GM18868 (cell line): ENCODE data around the gene GPR137C.
"Not testable (repeated sequence)": the region's sequence is repeated elsewhere in the genome, so short reads cannot be mapped to it uniquely, and the experiment has no call there.

Experiments used
- ATAC-seq: cut with Tn5 transposase; IDR thresholded peaks from one replicate; pipeline ENCODE4 v1.9.1; 2021; ENCODE audit warnings: mild to moderate bottlenecking, moderate library complexity; ENCODE audit not compliant: unreplicated experiment

Gene GPR137C

DNA sequence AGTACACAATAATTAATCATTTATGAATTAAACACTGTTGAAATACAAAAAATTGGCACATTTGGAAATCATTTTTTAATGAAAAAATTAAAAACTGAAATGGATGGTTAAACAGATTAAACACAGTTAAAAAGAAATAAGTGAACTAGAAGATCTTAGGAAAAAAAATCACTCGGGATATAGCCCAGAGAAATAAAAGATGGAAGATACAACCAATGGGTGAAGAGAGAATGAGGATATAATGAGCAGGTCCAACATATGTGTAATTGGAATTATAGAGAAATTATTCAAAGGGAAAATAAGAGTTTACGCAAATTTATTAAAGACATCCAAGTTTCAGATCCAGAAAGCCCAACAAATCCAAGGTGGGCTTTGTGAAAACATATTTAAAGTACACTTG is 6.1 kb downstream of the GPR137C start:
- no peak for ATAC-seq

DNA sequence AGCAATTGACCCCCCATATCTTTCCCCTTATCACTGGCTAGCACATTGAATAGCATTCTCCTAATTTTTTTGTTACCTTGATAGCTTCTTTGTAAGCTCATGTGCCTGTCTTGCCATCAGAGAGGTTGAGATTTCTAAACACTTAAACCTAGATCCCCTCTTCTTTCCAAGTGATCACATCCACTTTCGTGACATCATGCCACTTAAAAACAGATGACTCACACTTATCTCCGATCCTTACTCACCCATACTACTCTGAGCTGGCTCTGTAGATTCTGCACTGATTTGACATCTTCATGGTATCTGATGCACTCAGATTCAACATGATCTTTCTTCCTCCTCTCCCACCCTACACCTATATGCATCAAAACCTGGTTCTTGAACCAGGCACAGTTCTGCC is 10.5 kb downstream of the GPR137C start:
- no peak for ATAC-seq

DNA sequence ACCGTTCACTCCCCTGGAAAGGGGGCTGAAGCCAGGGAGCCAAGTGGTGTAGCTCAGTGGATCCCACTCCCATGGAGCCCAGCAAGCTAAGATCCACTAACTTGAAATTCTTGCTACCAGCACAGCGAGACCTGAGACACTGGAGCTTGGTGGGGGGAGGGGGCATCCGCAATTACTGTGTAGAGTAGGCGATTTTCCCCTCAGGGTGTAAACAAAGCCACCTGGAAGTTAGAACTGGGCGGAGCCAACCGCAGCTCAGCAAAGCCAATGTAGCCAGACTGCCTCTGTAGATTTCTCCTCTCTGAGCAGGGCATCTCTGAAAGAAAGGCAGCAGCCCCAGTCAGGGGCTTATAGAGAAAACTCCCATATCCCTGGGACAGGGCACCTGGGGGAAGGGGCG is 15.8 kb downstream of the GPR137C start:
- not testable (repeated sequence) for ATAC-seq

DNA sequence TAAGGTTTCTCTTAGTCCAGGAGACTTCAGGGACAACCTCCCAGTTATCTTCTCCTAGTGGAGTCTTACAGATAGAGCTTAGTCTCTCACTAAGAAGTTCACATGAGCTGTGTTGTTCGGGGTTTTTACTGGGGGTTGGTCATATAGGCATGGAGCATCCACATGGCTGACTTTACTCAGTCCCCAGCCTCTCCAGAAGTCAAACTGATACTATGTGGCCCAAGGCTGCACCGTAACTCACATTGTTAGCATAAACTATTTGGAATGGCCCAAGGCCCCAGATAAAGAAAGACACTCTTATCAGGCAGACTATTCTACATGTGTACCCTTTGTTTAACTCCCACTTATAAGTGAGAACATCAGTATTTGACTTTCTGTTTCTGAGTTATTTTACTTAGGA is 23.2 kb downstream of the GPR137C start:
- no peak for ATAC-seq

DNA sequence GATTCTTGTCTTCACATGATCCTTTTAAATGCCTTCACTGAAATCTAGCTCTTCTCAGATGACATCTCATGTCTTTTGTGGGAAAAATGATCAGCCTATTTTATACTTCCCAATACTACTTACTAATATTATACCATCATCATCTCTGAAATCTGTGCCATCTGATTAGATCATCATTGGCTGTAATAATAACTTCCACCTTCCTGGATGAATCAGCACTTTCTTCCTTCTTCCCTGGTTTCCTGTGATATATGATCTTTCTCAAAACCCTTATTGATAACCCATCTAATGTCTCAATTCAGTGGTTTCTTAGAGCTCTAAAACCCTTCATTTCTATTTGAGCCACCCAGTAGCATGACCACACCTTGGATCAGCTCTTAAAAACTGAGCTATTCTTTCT is 30.9 kb downstream of the GPR137C start:
- no peak for ATAC-seq

DNA sequence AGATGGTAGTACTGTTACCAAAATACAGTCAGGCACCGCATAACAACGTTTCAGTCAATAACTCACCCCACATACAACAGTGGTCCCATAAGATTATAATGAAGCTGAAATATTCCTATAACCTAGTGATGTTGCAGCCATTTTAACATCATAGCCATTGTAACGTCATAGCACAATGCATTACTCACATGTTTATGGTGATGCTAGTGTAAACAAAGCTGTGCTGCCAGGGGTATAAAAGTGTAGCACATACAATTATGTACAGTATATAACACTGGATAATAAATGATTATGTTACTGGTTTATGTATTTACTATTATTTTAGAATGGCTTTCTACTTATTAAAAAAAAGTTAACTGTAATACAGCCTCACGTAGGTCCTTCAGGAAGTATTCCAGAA is 37.0 kb downstream of the GPR137C start:
- no peak for ATAC-seq

DNA sequence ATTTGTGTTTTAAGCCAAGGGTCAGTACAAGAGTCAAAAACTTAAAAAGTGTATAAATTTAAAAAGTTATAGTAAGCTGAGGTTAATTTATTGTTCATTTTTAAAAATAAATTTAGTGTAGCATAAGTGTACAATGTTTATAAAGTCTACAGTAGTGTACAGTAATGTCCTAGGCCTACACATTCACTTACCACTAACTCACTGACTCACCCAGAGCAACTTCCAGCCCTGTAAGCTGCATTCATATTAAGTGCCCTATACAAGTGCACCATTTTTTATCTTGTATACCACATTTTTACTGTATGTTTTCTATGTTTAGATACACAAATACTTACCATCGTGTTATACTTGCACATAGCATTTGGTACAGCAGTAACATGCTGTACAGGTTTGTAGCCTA is 37.7 kb downstream of the GPR137C start:
- ATAC-seq: no peak

DNA sequence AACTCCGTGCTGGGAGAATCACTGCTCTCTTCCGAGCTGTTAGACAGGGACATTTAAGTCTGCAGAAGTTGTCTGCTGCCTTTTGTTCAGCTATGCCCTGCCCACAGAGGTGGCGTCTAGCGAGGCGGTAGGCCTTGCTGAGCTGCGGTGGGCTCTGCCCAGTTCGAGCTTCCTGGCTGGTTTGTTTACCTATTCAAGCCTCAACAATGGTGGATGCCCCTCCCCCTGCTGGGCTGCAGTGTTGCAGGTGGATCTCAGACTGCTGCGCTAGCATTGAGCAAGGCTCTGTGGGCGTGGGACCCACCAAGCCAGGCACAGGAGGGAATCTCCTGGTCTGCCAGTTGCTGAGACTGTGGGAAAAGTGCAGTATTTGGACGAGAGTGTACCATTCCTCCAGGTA is 43.7 kb downstream of the GPR137C start:
- no peak for ATAC-seq

DNA sequence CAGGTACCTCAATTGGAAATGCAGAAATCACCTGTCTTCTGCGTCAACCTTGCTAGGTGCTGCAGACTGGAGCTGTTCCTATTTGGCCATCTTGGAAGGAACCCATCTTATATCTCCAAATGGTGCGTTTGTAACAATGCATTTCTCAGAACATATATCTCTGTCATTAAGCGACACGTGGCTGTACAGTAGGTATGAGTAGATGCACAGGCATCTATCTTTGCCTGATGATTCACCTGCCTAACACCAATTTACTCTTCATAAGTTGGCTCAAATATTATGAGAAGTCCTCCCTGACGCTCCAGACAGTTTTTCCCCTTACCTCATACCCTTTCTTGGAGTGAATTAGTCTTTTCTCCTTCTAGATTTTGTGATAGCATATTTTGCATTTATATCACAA is 44.2 kb downstream of the GPR137C start:
- no peak for ATAC-seq

DNA sequence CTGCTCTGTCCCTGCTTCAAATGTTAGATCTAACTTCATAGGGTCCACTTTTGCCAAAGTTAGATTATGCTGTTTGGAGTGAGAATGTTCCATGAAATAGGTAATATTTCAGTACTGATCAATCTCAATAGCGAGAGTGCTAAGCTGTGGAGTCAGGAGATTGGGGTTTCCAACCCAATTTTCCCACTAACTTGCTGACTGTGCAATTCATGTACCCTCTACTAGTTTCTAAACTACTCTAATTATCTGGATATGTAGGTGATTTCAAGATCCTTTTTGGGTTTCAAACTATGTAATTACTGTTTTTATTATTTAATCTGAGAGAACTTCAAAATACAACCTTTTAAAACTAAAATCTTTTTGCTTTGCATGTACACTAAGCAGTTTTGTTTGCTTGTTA is 45.9 kb downstream of the GPR137C start:
- no peak for ATAC-seq

DNA sequence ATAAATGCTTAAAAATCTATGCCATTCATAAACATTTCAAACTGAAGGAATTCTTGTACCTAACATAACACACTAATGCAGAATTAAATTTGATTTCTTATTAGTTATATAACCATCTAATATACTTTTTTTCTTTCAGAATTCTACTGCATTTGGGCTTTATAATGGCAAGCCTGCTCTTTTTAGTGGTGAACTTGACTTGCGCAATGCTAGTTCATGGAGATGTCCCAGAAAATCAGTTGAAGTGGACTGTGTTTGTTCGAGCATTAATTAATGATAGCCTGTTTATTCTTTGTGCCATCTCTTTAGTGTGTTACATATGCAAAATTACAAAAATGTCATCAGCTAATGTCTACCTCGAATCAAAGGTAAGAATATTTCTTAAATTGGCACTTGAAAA is 47.3 kb downstream of the GPR137C start:
- no peak for ATAC-seq

DNA sequence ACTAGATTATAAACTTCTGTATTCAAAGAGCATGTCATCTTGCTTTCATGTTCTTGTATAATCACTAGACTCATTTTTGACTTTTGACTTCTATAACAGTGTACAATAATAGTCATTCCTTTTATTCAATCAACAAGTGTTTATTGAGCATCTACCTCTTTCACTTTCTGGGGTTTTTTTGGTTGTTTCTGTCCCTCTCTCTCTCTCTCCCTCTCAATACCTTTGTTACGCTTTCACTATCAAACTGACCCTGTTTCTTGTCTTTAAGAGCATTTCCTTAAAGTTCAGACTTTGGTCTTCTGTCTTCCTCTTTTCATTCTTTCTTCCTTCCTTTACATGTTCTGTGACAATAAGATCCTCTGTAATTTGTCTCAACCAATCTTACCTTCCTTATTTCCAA is 49.5 kb downstream of the GPR137C start:
- no peak for ATAC-seq

DNA sequence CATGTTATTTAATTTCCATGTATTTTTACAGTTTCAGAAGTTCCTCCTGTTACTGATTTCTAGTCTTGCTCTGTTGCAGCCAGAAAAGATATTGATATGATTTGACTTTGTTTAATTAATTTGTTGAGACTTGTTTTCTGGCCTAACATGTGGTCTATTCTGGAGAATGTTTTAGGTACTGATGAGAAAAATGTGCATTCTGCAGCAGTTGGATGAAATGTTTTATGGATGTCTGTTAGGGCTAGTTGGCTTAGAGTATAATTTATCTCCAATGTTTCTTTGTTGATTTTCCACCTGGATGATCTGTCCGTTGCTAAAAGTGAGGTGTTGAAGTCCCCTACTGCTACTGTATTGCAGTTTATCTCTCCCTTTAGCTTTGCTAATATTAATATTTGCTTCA is 54.4 kb downstream of the GPR137C start:
- no peak for ATAC-seq

DNA sequence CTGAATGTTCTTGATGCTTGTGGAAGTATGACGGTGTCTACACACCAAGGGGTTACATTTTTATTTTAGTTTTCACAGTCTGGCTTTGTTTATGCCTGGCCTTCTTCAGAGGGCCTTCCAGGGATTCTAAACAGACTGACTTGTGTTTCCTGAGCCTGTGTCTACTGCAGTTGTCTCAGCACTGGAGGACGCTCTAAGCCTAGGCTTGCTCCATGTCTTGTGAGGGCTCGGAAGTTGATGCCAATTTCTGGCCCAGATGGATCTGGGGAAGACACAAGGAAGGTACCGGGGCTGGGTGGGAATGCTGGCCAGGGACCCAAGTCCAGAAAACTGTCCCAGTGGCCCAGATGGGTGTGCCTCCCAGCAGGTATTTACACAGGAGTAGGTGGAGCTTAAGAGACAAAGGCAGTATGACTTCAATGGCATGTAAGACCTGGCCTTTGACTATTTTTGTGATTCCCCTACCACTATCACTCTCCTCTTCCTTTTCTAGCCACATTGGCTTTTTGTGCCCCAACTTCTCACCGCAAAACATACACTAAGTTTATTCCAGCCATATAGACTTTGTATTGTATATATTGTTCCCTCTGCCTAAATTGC is 56.9 kb downstream of the GPR137C start:
- ATAC-seq: no peak

DNA sequence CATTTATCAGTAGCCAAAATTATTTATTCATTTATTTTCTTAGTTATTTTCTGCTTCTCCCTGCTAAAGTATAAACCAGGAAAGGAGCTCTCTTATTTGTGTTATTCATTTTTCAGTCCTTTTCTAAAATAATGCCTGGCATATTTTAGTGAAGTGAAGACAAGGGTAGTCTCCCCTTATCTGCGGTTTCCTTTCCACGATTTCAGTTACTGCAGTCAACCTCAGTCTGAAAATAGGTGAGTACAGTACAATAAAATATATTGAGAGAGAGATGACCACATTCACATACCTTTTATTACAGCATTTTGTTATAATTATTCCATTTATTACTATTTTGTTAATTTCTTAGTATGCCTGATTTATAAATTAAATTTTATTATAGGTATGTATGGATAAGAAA is 57.6 kb downstream of the GPR137C start:
- ATAC-seq: no peak

DNA sequence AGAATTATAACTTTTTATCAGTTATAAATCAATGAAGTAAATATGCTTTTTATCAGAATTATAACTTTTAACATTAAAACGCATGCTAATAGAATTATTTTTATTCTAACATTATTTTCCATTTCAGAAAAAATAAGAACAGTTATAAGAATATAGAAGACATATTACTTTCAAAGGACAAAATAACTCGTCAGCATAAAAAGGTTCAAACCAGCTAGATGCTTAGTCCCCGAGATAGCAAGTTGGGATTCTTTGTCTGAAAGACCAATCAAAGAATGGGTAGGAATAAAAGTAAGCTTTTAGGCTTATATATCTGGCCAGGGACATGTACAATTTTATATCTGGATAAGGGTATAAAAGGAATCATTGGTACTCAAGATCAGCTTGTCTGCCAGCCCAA is 66.0 kb downstream of the GPR137C start:
- ATAC-seq: no peak

DNA sequence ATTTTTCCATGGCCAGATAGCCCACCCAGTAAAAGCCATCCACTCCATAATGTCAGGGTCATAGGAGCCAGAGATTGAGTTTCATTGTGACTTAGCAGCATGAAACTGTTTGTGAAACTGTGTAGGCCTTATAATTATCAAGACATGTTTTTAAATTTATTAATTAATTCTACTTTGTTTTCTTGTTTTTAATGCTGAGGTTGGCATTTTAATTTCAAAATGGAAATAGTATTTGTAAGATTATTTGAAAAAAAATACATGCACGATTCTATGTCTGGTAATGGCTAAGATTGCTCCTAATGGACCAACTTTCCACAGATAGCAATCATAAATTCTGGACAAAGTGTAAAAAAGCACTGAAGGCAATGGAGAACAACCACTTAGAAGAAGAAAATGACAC is 67.1 kb downstream of the GPR137C start:
- ATAC-seq: no peak

DNA sequence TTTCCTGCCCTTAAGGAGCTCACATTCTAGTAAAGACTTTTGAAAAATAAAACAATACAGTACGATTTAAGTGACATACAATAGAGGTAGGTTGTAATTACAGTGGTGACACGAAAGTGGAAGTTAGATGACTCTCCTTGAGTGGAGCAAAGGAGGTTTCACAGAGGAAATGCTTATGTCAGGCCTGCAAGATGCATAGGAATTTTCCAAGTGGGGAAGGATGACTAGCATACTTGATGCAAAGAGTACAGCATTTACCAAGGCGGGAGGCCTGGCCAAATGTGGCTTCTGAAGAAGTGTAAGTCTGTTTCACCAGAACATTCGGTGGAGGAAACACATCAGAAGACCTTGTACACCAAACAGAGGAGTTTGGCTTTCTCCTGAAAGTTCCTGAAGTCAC is 87.5 kb downstream of the GPR137C start:
- ATAC-seq: no peak

DNA sequence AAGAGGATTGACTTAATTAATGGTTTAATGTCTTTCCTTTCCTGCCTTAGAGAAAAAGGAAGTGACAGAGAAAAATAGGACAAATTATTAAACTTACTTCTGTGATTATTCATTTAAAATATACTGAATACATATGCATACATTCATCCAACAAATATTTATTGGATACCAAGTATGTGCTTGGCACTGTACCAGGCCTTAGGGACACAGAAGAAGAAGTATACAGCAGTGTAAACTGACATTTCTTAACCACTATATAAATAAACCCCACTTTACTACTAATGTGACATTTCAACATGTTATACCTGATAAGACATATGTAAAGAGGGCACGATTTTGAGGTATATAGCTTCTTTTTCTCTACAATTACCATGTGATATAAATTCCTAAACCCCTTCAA is 89.1 kb downstream of the GPR137C start:
- no peak for ATAC-seq

DNA sequence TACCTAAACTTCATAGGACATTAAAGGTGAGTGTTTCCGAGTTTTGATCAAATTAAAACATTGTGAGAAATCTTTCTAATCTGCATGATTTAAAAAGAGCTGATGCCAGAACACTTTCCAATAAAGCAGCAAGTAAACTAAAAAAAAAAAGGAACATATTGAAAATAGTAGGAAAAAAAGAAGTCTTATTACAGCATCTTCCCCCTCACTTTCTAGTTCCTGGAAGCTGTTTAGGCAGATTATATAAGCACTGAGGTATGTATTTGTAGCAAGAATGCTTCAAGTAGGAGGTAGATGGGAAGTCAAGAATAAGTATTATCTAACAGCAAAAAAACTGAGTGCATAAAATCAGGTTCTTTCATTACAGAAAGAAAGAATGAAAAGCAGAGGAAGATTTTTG is 96.9 kb downstream of the GPR137C start:
- ATAC-seq: no peak

DNA sequence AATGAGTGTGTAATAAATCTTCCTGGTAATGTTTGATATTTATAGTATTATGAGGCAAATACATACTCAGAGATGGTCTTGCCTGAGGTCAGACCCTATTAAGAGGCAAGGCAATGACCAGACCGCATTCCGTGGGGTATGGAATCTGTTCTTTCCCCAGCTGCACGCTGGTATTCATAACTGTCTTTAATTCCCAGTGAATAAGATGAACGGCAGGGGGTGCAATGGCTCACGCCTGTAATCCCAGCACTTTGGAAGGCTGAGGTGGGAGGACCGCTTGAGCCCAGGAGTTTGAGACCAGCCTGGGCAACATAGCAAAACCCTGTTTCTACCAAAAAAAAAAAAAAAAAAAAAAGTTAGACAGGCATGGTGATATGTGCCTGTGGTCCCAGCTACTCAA is 98.1 kb downstream of the GPR137C start:
- ATAC-seq: no peak

DNA sequence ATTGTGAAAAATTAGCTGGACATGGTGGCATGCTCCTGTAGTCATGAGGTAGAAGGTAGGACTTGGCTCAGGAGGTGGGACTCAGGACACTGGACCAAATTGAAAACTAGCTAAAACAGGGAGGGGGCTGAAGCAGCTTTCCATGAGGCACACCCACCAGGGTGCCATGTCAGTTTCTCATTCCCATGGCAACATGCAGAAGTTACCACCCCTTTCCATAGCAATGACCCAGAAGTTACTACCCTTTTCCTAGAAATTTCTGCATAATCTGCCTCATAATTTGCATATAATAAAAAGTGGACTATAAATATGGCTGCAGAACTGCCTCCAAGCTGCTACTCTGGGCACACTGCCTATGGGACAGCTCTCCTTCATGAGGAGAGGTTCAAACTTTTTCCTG is 104.3 kb downstream of the GPR137C start:
- ATAC-seq: no peak

DNA sequence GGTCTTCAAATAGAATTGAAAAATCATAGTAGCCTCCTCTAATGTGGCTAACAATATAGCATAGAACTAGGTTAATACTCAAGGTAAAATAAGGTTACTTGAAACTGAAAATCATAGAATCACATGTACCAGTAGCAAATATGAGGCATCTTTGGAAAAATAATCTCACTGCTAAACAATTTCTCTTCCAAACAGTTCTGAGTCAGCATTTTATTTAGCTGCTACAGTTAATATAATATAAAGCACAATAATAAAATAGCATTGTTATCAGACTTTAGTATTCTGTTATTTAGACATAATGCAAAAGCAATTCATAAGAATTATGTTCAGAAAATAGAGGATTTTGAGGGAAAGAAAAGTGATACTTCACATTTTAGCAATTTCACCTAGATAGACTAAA is 107.7 kb downstream of the GPR137C start:
- no peak for ATAC-seq

DNA sequence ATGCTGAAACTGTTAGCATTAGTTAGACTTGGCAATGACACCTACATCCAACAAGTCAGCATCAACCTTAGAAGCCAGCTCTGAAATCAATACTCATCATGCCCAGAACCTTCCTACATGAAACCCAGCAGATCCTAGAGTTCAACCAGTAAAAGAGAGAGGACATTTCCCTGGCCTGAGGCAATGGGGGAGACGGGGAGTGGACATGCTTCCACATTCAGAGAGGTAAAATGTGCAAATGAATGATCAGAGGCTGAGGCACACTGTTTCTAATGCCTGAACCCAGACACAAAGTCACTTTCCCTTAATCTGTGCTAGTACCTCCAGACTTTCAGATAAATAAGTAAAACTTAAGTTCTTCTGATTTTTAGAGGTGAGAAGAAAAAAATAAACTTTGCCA is 108.2 kb downstream of the GPR137C start:
- ATAC-seq: no peak
